TTC549 (cell line): Measurements from ENCODE around the gene TATDN2.
"Not testable (repeated sequence)": the region's sequence is repeated elsewhere in the genome, so short reads cannot be mapped to it uniquely, and the experiment has no call there.

ENCODE experiments used
- FAIRE-seq: peaks from 2 replicates; lab custom pipeline; 2012; peaks lifted over from hg19 to GRCh38; lab: Jason Lieb, UNC

TATDN2 gene

GRCh38 chr3:10234526-10235230, 13.6 kb upstream of the TATDN2 start:
- FAIRE-seq: no peak

- FAIRE-seq: no peak
These were observed 12.7 kb upstream of the TATDN2 start for GRCh38 chr3:10235551-10235950.

- no peak for FAIRE-seq
These were observed 9.7 kb upstream of the TATDN2 start for GRCh38 chr3:10238345-10239183.

- no peak for FAIRE-seq
These were observed 7.5 kb upstream of the TATDN2 start for GRCh38 chr3:10240799-10241198.

DNA sequence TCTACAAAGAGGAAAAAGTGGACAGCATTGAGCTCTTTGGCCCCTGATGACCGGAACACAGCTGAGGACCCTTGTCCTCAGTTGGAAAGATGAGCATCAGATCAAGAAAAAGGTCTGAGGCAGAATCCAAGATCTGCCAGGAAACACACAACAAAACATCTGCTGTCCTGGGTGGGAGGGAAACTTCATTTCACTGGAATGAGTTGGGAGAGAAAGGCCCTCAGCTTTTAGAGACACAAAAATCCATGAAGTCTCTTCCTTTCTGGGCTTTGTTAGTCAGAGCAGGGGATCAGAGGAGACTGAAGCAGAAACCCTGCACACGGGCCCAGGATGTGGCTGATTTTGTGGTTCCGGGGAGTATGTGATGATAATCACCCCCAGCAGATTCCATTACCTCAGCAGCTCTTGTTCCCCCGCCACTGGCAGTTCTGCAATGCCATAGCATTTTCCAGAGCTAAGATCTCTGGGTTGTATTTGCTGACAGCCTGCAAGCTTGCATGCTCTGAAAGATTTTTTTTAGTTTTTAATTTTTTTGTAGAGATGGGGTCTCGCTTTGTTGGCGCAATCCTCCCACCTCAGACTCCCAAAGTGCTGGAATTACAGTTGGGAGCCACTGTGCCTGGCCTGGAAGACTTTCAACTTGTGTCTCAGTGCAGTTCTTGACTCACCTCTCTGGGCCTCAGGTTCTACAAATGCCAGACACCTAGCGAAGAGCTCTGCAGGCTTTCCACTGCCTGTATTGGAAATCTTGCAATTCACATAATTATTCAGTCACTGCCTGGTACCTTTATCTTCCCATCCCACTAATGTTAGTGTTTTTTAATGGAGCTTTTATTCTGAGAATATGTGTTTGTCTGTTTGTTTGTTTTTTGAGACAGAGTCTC, 5.8 kb upstream of the TATDN2 start:
- no peak for FAIRE-seq

GRCh38 chr3:10244009-10244408, 4.2 kb upstream of the TATDN2 start:
- FAIRE-seq: no peak

DNA sequence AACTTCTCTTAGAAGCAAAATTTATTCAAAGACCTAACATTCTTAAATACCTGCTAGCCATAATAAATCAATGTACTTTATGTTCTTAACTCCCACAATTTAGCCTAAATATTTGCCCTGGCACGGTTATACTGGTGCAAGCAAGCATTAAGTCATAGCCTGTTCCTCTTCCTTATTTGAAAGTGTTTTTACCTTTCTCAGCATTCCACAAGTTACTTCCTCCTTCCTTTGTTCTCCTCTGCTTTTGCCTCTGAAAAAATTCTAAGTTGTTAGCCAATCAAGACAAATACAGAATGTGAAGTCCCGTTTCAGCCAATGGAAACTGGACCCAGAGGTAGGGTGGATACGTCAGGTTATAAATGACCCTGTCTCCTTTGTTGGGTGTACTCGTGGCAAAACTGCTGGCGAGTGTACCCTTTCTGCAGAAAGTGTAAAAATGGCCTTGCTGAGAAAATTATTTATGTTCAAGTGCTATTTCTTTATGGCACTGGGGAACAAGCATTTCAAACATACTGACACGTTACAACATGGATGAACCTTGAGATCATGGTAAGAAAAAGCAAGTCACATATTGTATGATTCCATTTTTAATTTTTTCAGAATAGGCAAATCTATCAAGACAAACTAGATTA, 3.1 kb upstream of the TATDN2 start:
- FAIRE-seq: no peak

DNA sequence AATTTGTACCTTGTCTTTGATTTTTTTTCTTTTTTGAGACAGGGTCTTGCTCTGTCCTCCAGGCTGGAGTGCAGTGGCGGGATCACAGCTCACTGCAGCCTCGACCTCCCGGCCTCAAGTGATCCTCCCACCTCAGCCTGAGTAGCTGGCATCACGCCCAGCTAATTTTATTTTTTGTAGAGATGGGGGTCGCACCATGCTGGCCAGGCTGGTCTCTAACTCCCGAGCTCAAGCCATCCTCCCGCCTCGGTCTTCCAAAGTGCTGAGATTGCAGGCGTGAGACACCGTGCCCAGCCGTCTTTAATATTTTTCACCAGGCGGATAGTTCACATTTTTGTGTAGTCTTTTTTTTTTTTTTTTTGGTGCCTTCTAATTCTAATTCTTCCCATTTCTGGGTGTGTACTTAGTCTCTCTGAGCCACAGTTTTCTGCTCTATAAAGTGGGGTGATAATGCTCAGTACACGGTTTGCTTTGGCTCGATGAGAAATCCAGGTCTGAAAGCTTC, 528 bp upstream of the TATDN2 start:
- no peak for FAIRE-seq

- FAIRE-seq: no peak
These were observed 907 bp downstream of the TATDN2 start for GRCh38 chr3:10248984-10249748.

- no peak for FAIRE-seq
These were observed 1.6 kb downstream of the TATDN2 start for GRCh38 chr3:10249833-10250232.

DNA sequence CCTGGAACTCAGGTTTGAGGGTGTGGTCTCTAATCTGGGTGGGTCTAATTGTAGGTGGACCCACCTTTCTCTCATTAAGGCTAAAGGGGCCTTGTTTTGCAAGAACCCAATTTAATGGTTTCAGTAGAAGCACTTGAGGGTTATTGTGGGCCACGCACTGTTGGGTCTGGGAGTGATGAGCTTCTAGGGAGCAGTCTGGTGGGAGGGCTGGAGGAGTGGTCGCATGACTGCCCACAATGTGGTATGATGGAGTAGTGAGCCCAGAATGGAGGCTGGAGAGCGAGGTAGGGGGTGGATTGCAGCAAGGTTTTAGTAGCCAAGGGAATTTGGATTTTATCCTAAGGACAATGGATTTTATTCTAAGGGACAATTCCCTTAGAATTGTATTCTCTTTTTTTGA, 2.7 kb downstream of the TATDN2 start:
- FAIRE-seq: no peak

- no peak for FAIRE-seq
These were observed 5.5 kb downstream of the TATDN2 start for GRCh38 chr3:10253731-10254130.

GRCh38 chr3:10255835-10256234, 7.6 kb downstream of the TATDN2 start:
- no peak for FAIRE-seq

DNA sequence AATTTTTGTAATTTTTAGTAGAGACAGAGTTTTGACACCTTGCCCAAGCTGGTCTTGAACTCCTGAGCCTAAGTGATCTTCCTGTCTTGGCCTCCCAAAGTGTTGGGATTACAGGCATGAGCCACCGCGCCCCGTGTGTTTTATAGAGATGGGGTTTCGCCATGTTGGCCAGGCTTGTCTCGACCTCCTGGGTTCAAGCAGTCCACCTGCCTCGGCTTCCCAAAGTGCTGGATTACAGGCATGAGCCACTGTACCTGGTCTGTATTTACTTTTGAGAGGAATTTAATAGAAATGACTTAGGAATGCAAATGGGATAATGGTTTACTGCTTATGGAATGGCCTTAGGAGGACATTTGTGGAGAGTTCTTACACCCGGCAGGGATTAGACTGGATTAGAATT, 10.8 kb downstream of the TATDN2 start:
- FAIRE-seq: no peak

- FAIRE-seq: no peak
These were observed 11.5 kb downstream of the TATDN2 start for GRCh38 chr3:10259798-10260197.

GRCh38 chr3:10260211-10260701, 12.0 kb downstream of the TATDN2 start:
- no peak for FAIRE-seq

DNA sequence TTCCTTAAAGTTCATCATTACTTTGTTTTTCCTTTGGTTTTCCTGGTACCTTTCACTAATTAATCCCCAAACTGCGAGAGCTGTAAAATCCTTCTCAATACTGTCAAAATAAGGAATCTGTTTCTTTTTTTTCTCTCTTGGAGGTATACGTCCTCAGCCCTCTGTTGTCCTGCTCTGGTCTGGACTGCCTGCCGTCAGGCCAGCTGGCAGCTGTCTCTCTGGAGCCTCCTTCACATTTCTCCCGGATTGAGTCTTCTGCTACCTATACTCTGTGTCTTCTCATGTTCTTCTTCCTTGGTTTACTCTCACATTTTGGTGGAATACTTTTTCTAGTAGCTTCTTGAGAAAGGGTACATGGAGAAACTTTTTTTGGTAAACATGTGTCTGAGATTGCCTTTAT, 13.8 kb downstream of the TATDN2 start:
- FAIRE-seq: no peak

- no peak for FAIRE-seq
These were observed 15.5 kb downstream of the TATDN2 start for GRCh38 chr3:10263646-10264363.

GRCh38 chr3:10265833-10266232, 17.6 kb downstream of the TATDN2 start:
- FAIRE-seq: no peak

DNA sequence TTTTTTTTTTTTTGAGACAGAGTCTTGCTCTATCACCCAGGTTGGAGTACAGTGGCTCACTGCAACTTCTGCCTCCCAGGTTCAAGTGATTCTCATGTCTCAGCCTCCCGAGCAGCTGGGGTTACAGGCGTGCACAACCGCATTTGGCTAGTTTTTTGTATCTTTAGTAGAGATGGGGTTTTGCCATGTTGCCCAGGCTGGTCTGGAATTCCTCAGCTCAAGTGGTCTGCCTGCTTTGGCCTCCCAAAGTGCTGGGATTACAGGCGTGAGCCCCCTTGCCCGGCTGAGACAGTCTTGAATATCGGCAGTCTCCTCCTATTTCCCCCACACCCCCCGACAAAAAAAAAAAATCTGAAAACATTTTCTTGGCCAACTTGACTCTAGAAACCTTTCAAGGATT, 18.7 kb downstream of the TATDN2 start:
- FAIRE-seq: not testable (repeated sequence)
